KMS-11 (cell line): ENCODE results near the gene FAAP100.
"Not testable (repeated sequence)": the region's sequence is repeated elsewhere in the genome, so short reads cannot be mapped to it uniquely, and the experiment has no call there.

Experiments
- H2AFZ ChIP-seq: fragments of 200-600 bp; sonication (generic); 2 replicates; pipeline ENCODE4 v1.6.1; 2016; ENCODE audit warnings: antibody characterized with exemption, mixed run types, low read depth
- H3K27ac ChIP-seq: fragments of 200-600 bp; sonication (generic); 2 replicates; pipeline ENCODE4 v1.6.1; 2016; ENCODE audit warnings: mild to moderate bottlenecking, mixed run types
- H3K27me3 ChIP-seq: fragments of 200-600 bp; sonication (generic); 2 replicates; pipeline ENCODE4 v1.6.1; 2017; ENCODE audit warnings: mild to moderate bottlenecking, low read depth, mixed run types, moderate library complexity; ENCODE audit not compliant: insufficient read depth
- H3K36me3 ChIP-seq: fragments of 200-600 bp; sonication (generic); 2 replicates; pipeline ENCODE4 v1.6.1; 2017; ENCODE audit warnings: mild to moderate bottlenecking, mixed run types; ENCODE audit not compliant: insufficient read depth
- H3K4me1 ChIP-seq: fragments of 200-600 bp; sonication (generic); 2 replicates; pipeline ENCODE4 v1.6.1; 2016; ENCODE audit warnings: mild to moderate bottlenecking, low read depth, mixed run types; ENCODE audit not compliant: poor library complexity, severe bottlenecking
- H3K4me2 ChIP-seq: fragments of 200-600 bp; sonication (generic); 2 replicates; pipeline ENCODE4 v1.7.0; 2016; ENCODE audit warnings: mild to moderate bottlenecking, mixed run types
- H3K4me3 ChIP-seq: fragments of 200-600 bp; sonication (generic); IDR thresholded peaks from 2 replicates; pipeline ENCODE4 v1.6.1; 2017; ENCODE audit warnings: low read depth, low read length, mixed read lengths; ENCODE audit not compliant: insufficient read depth
- H3K79me2 ChIP-seq: fragments of 200-600 bp; sonication (generic); 2 replicates; pipeline ENCODE4 v1.6.1; 2016; ENCODE audit warnings: low read depth, mixed run types; ENCODE audit not compliant: insufficient read depth
- H3K9ac ChIP-seq: fragments of 200-600 bp; sonication (generic); 2 replicates; pipeline ENCODE4 v1.6.1; 2016; ENCODE audit warnings: mild to moderate bottlenecking, mixed run types
- H4K20me1 ChIP-seq: fragments of 200-600 bp; sonication (generic); 2 replicates; pipeline ENCODE4 v1.6.1; 2016; ENCODE audit warnings: mild to moderate bottlenecking, mixed run types; ENCODE audit not compliant: insufficient read depth
- CTCF ChIP-seq: fragments of 200-600 bp; sonication (generic); conservative IDR thresholded peaks from 2 replicates; pipeline ENCODE4 v1.6.1; 2017; ENCODE audit warnings: low read depth, mild to moderate bottlenecking, antibody characterized with exemption, low read length, moderate library complexity, mixed read lengths

Gene FAAP100

DNA sequence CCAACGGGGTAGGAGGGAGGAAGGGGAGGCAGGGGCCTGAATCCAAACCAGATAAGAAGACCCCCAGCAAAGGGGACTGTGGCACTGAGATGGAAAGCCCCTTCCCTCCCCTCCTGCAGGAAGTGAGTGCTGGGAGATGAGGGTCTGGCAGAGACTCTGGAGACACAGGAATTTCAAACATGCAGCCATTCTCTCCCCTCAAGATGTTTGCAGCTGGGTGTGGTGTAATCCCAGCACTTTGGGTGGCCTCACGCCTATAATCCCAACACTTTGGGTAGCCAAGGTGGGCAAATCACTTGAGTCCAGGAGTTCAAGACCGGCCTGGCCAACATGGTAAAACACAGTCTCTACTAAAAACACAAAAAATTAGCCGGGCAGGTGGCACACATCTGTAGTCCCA, 33.9 kb upstream of the FAAP100 start:
- Histone ChIP-seq H2AFZ (no peak overlapping the region), H3K27me3 (no peaks in the 10 kb centered on the region), H3K79me2 (no peaks in the 10 kb centered on the region), H3K4me2 (no peak overlapping the region), H3K27ac (no peak overlapping the region), H3K9ac (no peak overlapping the region), H4K20me1 (no peaks in the 10 kb centered on the region), H3K4me1 (no peaks in the 10 kb centered on the region), H3K36me3 (peaks cover 4% of the 10 kb centered on the region; the same call in 1 of the 2 replicates), H3K4me3 (no peak overlapping the region)
- TF ChIP-seq CTCF = no peak

DNA sequence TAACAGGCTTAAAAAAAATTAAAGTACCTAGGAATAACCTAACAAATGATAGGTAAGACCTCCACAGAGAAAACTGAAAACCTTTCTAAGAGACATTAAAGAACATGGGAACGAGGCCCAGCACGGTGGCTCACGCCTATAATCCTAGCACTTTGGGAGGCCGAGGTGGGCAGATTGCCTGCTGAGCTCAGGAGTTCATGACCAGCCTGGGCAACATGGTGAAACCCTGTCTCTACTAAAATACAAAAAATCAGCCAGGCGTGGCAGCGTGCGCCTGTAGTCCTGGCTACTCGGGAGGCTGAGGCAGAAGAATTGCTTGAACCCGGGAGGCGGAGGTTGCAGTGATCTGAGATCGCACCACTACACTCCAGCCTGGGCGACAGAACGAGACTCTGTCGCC, 32.6 kb upstream of the FAAP100 start:
- not testable (repeated sequence) for H3K27me3 ChIP-seq, H3K27ac ChIP-seq, H3K4me3 ChIP-seq, H4K20me1 ChIP-seq, H2AFZ ChIP-seq, H3K4me1 ChIP-seq, H3K79me2 ChIP-seq, H3K36me3 ChIP-seq, H3K4me2 ChIP-seq, H3K9ac ChIP-seq

- Histone ChIP-seq H3K4me1 (no peaks in the 10 kb centered on the region), H3K79me2 (no peaks in the 10 kb centered on the region), H3K9ac (no peak overlapping the region), H3K27ac (no peak overlapping the region), H3K4me3 (no peak overlapping the region), H3K4me2 (no peak overlapping the region), H4K20me1 (no peaks in the 10 kb centered on the region), H3K27me3 (no peaks in the 10 kb centered on the region), H2AFZ (no peak overlapping the region), H3K36me3 (peaks cover 4% of the 10 kb centered on the region; the same call in 1 of the 2 replicates)
- no peak for TF ChIP-seq CTCF
Observed at GRCh38 chr17:81583589-81584342, 31.6 kb upstream of the FAAP100 start.

- no peak overlapping the region for H2AFZ ChIP-seq
- H3K4me2 ChIP-seq = no peak overlapping the region
- no peaks in the 10 kb centered on the region for H3K4me1 ChIP-seq
- no peak overlapping the region for H3K4me3 ChIP-seq
- H3K79me2 ChIP-seq = no peaks in the 10 kb centered on the region
- H3K9ac ChIP-seq = no peak overlapping the region
- peaks cover 4% of the 10 kb centered on the region; the same call in 1 of the 2 replicates for H3K36me3 ChIP-seq
- H4K20me1 ChIP-seq = no peaks in the 10 kb centered on the region
- no peaks in the 10 kb centered on the region for H3K27me3 ChIP-seq
- no peak overlapping the region for H3K27ac ChIP-seq
- TF ChIP-seq CTCF = no peak
Observed at GRCh38 chr17:81582749-81583148, 30.6 kb upstream of the FAAP100 start.

GRCh38 chr17:81582341-81582740, 30.2 kb upstream of the FAAP100 start:
- Histone ChIP-seq H2AFZ (no peak overlapping the region), H3K4me1 (no peaks in the 10 kb centered on the region), H3K27ac (no peak overlapping the region), H3K4me3 (no peak overlapping the region), H3K9ac (no peak overlapping the region), H3K36me3 (peaks cover 4% of the 10 kb centered on the region; the same call in 1 of the 2 replicates), H4K20me1 (no peaks in the 10 kb centered on the region), H3K4me2 (no peak overlapping the region), H3K79me2 (no peaks in the 10 kb centered on the region), H3K27me3 (no peaks in the 10 kb centered on the region)
- TF ChIP-seq CTCF = no peak
